NCI-H345 treated with DMSO at 0.1 percent for 48 hours (cell line): ENCODE data around the gene PMS2.
"Not testable (repeated sequence)": the region's sequence is repeated elsewhere in the genome, so short reads cannot be mapped to it uniquely, and the experiment has no call there.

Source experiments
- DNase-seq: peaks from one replicate; lab custom pipeline; 2025; ENCODE audit not compliant: unreplicated experiment; lab: John Stamatoyannopoulos, UW

Gene PMS2

GRCh38 chr7:6020371-6021286 lies 11.8 kb upstream of the PMS2 start:
- DNase-seq = peak; percentile 69

GRCh38 chr7:6016653-6016966 lies 7.8 kb upstream of the PMS2 start:
- DNase-seq = no peak

- peak; percentile 0 for DNase-seq
Observed at GRCh38 chr7:6015917-6016652, 7.2 kb upstream of the PMS2 start.

GRCh38 chr7:6012355-6013104 lies 3.7 kb upstream of the PMS2 start:
- no peak for DNase-seq

- DNase-seq = no peak
Observed at GRCh38 chr7:6011541-6011940, 2.7 kb upstream of the PMS2 start.

GRCh38 chr7:6010370-6010769 lies 1.5 kb upstream of the PMS2 start:
- not testable (repeated sequence) for DNase-seq

- not testable (repeated sequence) for DNase-seq
Observed at GRCh38 chr7:6007835-6008590, 836 bp downstream of the PMS2 start.

- DNase-seq = no peak
Observed at GRCh38 chr7:6007386-6007785, 1.5 kb downstream of the PMS2 start.

- peak; percentile 7 for DNase-seq
Observed at GRCh38 chr7:5997210-5997808, 11.5 kb downstream of the PMS2 start.

- not testable (repeated sequence) for DNase-seq
Observed at GRCh38 chr7:5987061-5987460, 21.8 kb downstream of the PMS2 start.

- DNase-seq = not testable (repeated sequence)
Observed at GRCh38 chr7:5979680-5980314, 29.1 kb downstream of the PMS2 start.

- not testable (repeated sequence) for DNase-seq
Observed at GRCh38 chr7:5973580-5973979, 35.3 kb downstream of the PMS2 start.

- not testable (repeated sequence) for DNase-seq
Observed at GRCh38 chr7:5970347-5970911, 38.4 kb downstream of the PMS2 start, which contains the start of gene RSPH10B. Gene RSPH10B, minus strand, starts transcription at chr7:5970689. Its CDS starts 3,573 bp downstream, at chr7:5967116.

- not testable (repeated sequence) for DNase-seq
Observed at GRCh38 chr7:5963810-5964209, 45.0 kb downstream of the PMS2 start.

GRCh38 chr7:5963205-5963604 lies 45.6 kb downstream of the PMS2 start:
- not testable (repeated sequence) for DNase-seq

GRCh38 chr7:5934945-5935450 lies 73.9 kb downstream of the PMS2 start:
- DNase-seq = not testable (repeated sequence)

- not testable (repeated sequence) for DNase-seq
Observed at GRCh38 chr7:5931905-5932644, 76.8 kb downstream of the PMS2 start.

GRCh38 chr7:5931250-5931649 lies 77.6 kb downstream of the PMS2 start:
- DNase-seq = not testable (repeated sequence)
